ENCODE measurements around the gene OR2B6. TPM values are rescaled to one million over a fixed set of nuclear protein-coding genes. Genes with fewer than 3 reads are reported as not detected.

Gene OR2B6
- total and polyA plus RNA-seq, 7 donors = 0.12 TPM; not detected in 6

GRCh38 chr6:28003661-28004060 is 46.6 kb downstream of the OR2B6 start:
- intact Hi-C loops (cut with DNase I) = no loop called here
- no peak overlapping the region for H3K4me3 ChIP-seq
- TF ChIP-seq CTCF (IDR thresholded peaks at IDR 0.05) (no peak), EP300 (IDR thresholded peaks at IDR 0.05) (no peak), POLR2A (IDR thresholded peaks at IDR 0.05) (no peak), POLR2AphosphoS5 (IDR thresholded peaks at IDR 0.05) (no peak)
- no peaks in the 10 kb centered on the region for H3K4me1 ChIP-seq
- WGBS, 2 donors = 45 to 65% methylated on average over 3 of the region's 3 CpGs
- no peak for DNase-seq
- H3K9me3 ChIP-seq = no peaks in the 10 kb centered on the region
- no peaks in the 10 kb centered on the region for H3K27me3 ChIP-seq
- H3K36me3 ChIP-seq = no peaks in the 10 kb centered on the region
- H3K27ac ChIP-seq = no peak overlapping the region

- Histone ChIP-seq H3K4me3 (no peak overlapping the region), H3K4me1 (no peaks in the 10 kb centered on the region), H3K27me3 (no peaks in the 10 kb centered on the region), H3K36me3 (no peaks in the 10 kb centered on the region), H3K27ac (no peak overlapping the region), H3K9me3 (no peaks in the 10 kb centered on the region)
- TF ChIP-seq CTCF (IDR thresholded peaks at IDR 0.05) (no peak), POLR2A (IDR thresholded peaks at IDR 0.05) (no peak), POLR2AphosphoS5 (IDR thresholded peaks at IDR 0.05) (no peak), EP300 (IDR thresholded peaks at IDR 0.05) (no peak)
- DNase-seq = no peak
- WGBS, 2 donors = 37 to 57% methylated on average over 5 of the region's 5 CpGs
- intact Hi-C loops (cut with DNase I) = no loop called here
Measured at GRCh38 chr6:28004350-28005151, 47.5 kb downstream of the OR2B6 start.

- no peaks in the 10 kb centered on the region for H3K27me3 ChIP-seq
- H3K27ac ChIP-seq = no peak overlapping the region
- H3K4me3 ChIP-seq = no peak overlapping the region
- intact Hi-C loops (cut with DNase I) = no loop called here
- TF ChIP-seq EP300 (IDR thresholded peaks at IDR 0.05) = no peak
- no peak for TF ChIP-seq POLR2AphosphoS5 (IDR thresholded peaks at IDR 0.05)
- no peak for TF ChIP-seq POLR2A (IDR thresholded peaks at IDR 0.05)
- TF ChIP-seq CTCF (IDR thresholded peaks at IDR 0.05) = no peak
- no peaks in the 10 kb centered on the region for H3K4me1 ChIP-seq
- H3K36me3 ChIP-seq = no peaks in the 10 kb centered on the region
- H3K9me3 ChIP-seq = no peaks in the 10 kb centered on the region
- no peak for DNase-seq
- WGBS, 2 donors = 53 to 66% methylated on average over 5 of the region's 5 CpGs
Measured at GRCh38 chr6:28005152-28005890, 48.3 kb downstream of the OR2B6 start.

GRCh38 chr6:28005975-28006374 is 48.9 kb downstream of the OR2B6 start:
- no peak for DNase-seq
- WGBS, 2 donors = 44 to 67% methylated on average over 3 of the region's 3 CpGs

More at GRCh38 chr6:28005975-28006374, 48.9 kb downstream of the OR2B6 start:
- Histone ChIP-seq H3K36me3 (no peaks in the 10 kb centered on the region), H3K4me3 (no peak overlapping the region), H3K4me1 (no peaks in the 10 kb centered on the region), H3K9me3 (no peaks in the 10 kb centered on the region), H3K27ac (no peak overlapping the region), H3K27me3 (no peaks in the 10 kb centered on the region)
- TF ChIP-seq POLR2A (IDR thresholded peaks at IDR 0.05) (no peak), EP300 (IDR thresholded peaks at IDR 0.05) (no peak), POLR2AphosphoS5 (IDR thresholded peaks at IDR 0.05) (no peak), CTCF (IDR thresholded peaks at IDR 0.05) (no peak)
- intact Hi-C loops (cut with DNase I) = no loop called here

Other genes starting within 250 kb of the OR2B6 start
- gene OR2B2, start 44.8 kb upstream of the OR2B6 start, total RNA-seq = not detected
- not detected for gene OR2B2, start 44.8 kb upstream of the OR2B6 start, polyA plus RNA-seq
- gene ZNF165, start 123.3 kb downstream of the OR2B6 start, total RNA-seq = 1 to 10 TPM in 2 of 4 donors, under 1 TPM in 2; 0.28 to 1.8 (median 1.0) TPM
- 1 to 10 TPM; 3.0 to 4.1 (median 3.0) TPM for gene ZNF165, start 123.3 kb downstream of the OR2B6 start, polyA plus RNA-seq
- 1 to 10 TPM; 1.4 to 7.5 (median 6.8) TPM for gene ZSCAN16, start 167.4 kb downstream of the OR2B6 start, total RNA-seq
- 1 to 10 TPM; 7.8 to 8.3 (median 8.1) TPM for gene ZSCAN16, start 167.4 kb downstream of the OR2B6 start, polyA plus RNA-seq
- 10 to 100 TPM; 20.7 to 24.9 (median 22.6) TPM for gene ZKSCAN8, start 184.6 kb downstream of the OR2B6 start, total RNA-seq
- 1 to 10 TPM; 1.6 to 4.7 (median 1.8) TPM for gene ZKSCAN8, start 184.6 kb downstream of the OR2B6 start, polyA plus RNA-seq

All from sigmoid colon (tissue), 7 donors.